PC-3 (cell line): ENCODE data around the gene ADARB2. TPM values are rescaled to one million over a fixed set of nuclear protein-coding genes. Genes with fewer than 3 reads are reported as not detected.

Experiments
- ATAC-seq: fragments of 200-7000 bp; cut with Tn5 transposase; 2 replicates; pipeline ENCODE4 v1.9.1; 2020; ENCODE audit warnings: mild to moderate bottlenecking, moderate library complexity
- BruUV-seq: library from RNA; stranded (reverse); fragments of 400-500 nt; replicated peaks from 2 replicates; lab custom pipeline; 2021; lab: Mats Ljungman, UMichigan
- CTCF ChIA-PET: fragments of 300-600 bp; sonication (Branson Sonifier 250); formaldehyde crosslinking; loops from one replicate; lab custom pipeline; 2022; ENCODE audit warnings: antibody characterized with exemption; lab: Charles Lee
- POLR2A ChIA-PET: fragments of 300-600 bp; sonication (Branson Sonifier 250); formaldehyde crosslinking; loops from one replicate; lab custom pipeline; 2022; ENCODE audit warnings: antibody characterized with exemption; ENCODE audit not compliant: unreplicated experiment; lab: Charles Lee
- DNase-seq: peaks from one replicate; pipeline ENCODE4 v3.0.0-alpha.2; 2015
- H2AFZ ChIP-seq: fragments of 300-600 bp; sonication (generic); 2 replicates; pipeline ENCODE4 v1.6.0; 2016; ENCODE audit warnings: antibody characterized with exemption, low read length
- H3F3A ChIP-seq: fragments of 300-600 bp; sonication (generic); one replicate; pipeline ENCODE4 v1.6.0; 2017; ENCODE audit warnings: antibody characterized with exemption, low read length, control low read depth, mild to moderate bottlenecking; ENCODE audit not compliant: unreplicated experiment
- H3K27ac ChIP-seq: fragments of 300-600 bp; sonication (generic); 2 replicates; pipeline ENCODE4 v1.5.1; 2016; ENCODE audit warnings: mild to moderate bottlenecking, low read length
- H3K27me3 ChIP-seq: fragments of 300-600 bp; sonication (generic); 2 replicates; pipeline ENCODE4 v1.6.1; 2016; ENCODE audit warnings: low read length, mixed read lengths
- H3K36me3 ChIP-seq: fragments of 300-600 bp; sonication (generic); 2 replicates; pipeline ENCODE4 v1.6.1; 2016; ENCODE audit warnings: low read depth, mixed run types, low read length, mixed read lengths
- H3K4me1 ChIP-seq: fragments of 300-600 bp; sonication (generic); 2 replicates; pipeline ENCODE4 v1.5.1; 2016; ENCODE audit warnings: low read length; ENCODE audit not compliant: insufficient read depth
- H3K4me2 ChIP-seq: fragments of 300-600 bp; sonication (generic); 2 replicates; pipeline ENCODE4 v1.6.0; 2016; ENCODE audit warnings: low read length
- H3K4me3 ChIP-seq: fragments of 300-600 bp; sonication (generic); 2 replicates; pipeline ENCODE4 v1.5.1; 2016; ENCODE audit warnings: mild to moderate bottlenecking, low read length, mixed read lengths
- H3K79me2 ChIP-seq: fragments of 300-600 bp; sonication (generic); 2 replicates; pipeline ENCODE4 v1.6.1; 2017; ENCODE audit warnings: low read length, mixed read lengths
- H3K9ac ChIP-seq: fragments of 300-600 bp; sonication (generic); 2 replicates; pipeline ENCODE4 v1.6.0; 2016; ENCODE audit warnings: mild to moderate bottlenecking, low read length
- H3K9me2 ChIP-seq: fragments of 300-600 bp; sonication (generic); replicated peaks from 2 replicates; pipeline ENCODE4 v1.6.1; 2016; ENCODE audit warnings: mixed run types, low read length, mixed read lengths
- H3K9me3 ChIP-seq: fragments of 300-600 bp; sonication (generic); 2 replicates; pipeline ENCODE4 v1.6.1; 2016; ENCODE audit warnings: low read length, mixed read lengths
- H4K20me1 ChIP-seq: fragments of 300-600 bp; sonication (generic); 2 replicates; pipeline ENCODE4 v1.6.1; 2016; ENCODE audit warnings: low read length, mixed read lengths
- CTCF ChIP-seq: fragments of 300-600 bp; sonication (generic); conservative IDR thresholded peaks from 2 replicates; pipeline ENCODE4 v1.5.1; 2017; ENCODE audit warnings: antibody characterized with exemption, low read depth, mild to moderate bottlenecking, low read length
- EZH2 ChIP-seq: fragments of 300-600 bp; sonication (generic); IDR thresholded peaks from one replicate; pipeline ENCODE4 v1.6.1; 2017; ENCODE audit warnings: antibody characterized with exemption, mild to moderate bottlenecking, low read length; ENCODE audit not compliant: unreplicated experiment
- EZH2phosphoT487 ChIP-seq: fragments of 300-600 bp; sonication (generic); IDR thresholded peaks from 2 replicates; pipeline ENCODE4 v1.6.1; 2018; ENCODE audit warnings: mild to moderate bottlenecking, antibody characterized with exemption, low read length, borderline replicate concordance
- intact Hi-C: fragments of 100-400 bp; cut with micrococcal nuclease; formaldehyde crosslinking; loops from 2 replicates; pipeline ENCODE4 v1.9.0; 2023
- total RNA-seq: library from RNA; depleted of rRNA; stranded (reverse); fragments of >200 nt; gene quantifications from 2 replicates; pipeline ENCODE4 v1.2.3, GENCODE V29; 2014

Gene ADARB2
- total RNA-seq, 1 experiment from 2014 or later = not detected

GRCh38 chr10:1242975-1243374 lies 494.4 kb downstream of the ADARB2 start:
- Histone ChIP-seq H3K4me2 (no peak overlapping the region), H3K4me1 (no peaks in the 10 kb centered on the region), H2AFZ (no peak overlapping the region), H3K9me2 (no peaks in the 10 kb centered on the region), H3K36me3 (no peaks in the 10 kb centered on the region), H3K4me3 (no peak overlapping the region), H3K79me2 (no peaks in the 10 kb centered on the region), H3F3A (no peaks in the 10 kb centered on the region), H4K20me1 (no peaks in the 10 kb centered on the region), H3K9ac (no peak overlapping the region), H3K27me3 (peaks cover 19% of the 10 kb centered on the region), H3K9me3 (no peaks in the 10 kb centered on the region), H3K27ac (no peak overlapping the region)
- ChIA-PET CTCF (no interaction called here), POLR2A (no interaction called here)
- ATAC-seq (no peak), DNase-seq (no peak)
- no TSS peak for BruUV-seq
- TF ChIP-seq EZH2 = no peak
- no peak for TF ChIP-seq CTCF
- TF ChIP-seq EZH2phosphoT487 = no peak
- intact Hi-C loops = no loop called here

- no peak overlapping the region for H3K4me2 ChIP-seq
- no TSS peak for BruUV-seq
- ATAC-seq (no peak), DNase-seq (no peak)
- no peak overlapping the region for H3K4me3 ChIP-seq
- no peaks in the 10 kb centered on the region for H3K9me3 ChIP-seq
- H3K9ac ChIP-seq = no peak overlapping the region
- no peak overlapping the region for H3K27ac ChIP-seq
- no peaks in the 10 kb centered on the region for H3F3A ChIP-seq
- TF ChIP-seq EZH2 (no peak), EZH2phosphoT487 (no peak)
- H3K27me3 ChIP-seq = peaks cover 15% of the 10 kb centered on the region
- CTCF ChIA-PET = no interaction called here
- H3K79me2 ChIP-seq = no peaks in the 10 kb centered on the region
- H3K4me1 ChIP-seq = no peaks in the 10 kb centered on the region
- H3K9me2 ChIP-seq = no peaks in the 10 kb centered on the region
- no peak overlapping the region for H2AFZ ChIP-seq
- H4K20me1 ChIP-seq = no peaks in the 10 kb centered on the region
- H3K36me3 ChIP-seq = no peaks in the 10 kb centered on the region
- POLR2A ChIA-PET = no interaction called here
- intact Hi-C loops = no loop called here
Measured at GRCh38 chr10:1241973-1242935, 495.1 kb downstream of the ADARB2 start.

GRCh38 chr10:1241322-1241890 lies 495.9 kb downstream of the ADARB2 start:
- BruUV-seq = no TSS peak
- no peak overlapping the region for H2AFZ ChIP-seq
- intact Hi-C loops = no loop called here

More at GRCh38 chr10:1241322-1241890, 495.9 kb downstream of the ADARB2 start:
- Histone ChIP-seq H3F3A (no peaks in the 10 kb centered on the region), H3K9me2 (no peaks in the 10 kb centered on the region), H3K4me1 (no peaks in the 10 kb centered on the region), H3K9ac (no peak overlapping the region), H3K4me3 (no peak overlapping the region), H3K27ac (no peak overlapping the region), H3K9me3 (no peaks in the 10 kb centered on the region), H3K4me2 (no peak overlapping the region), H4K20me1 (no peaks in the 10 kb centered on the region), H3K79me2 (no peaks in the 10 kb centered on the region), H3K36me3 (no peaks in the 10 kb centered on the region), H3K27me3 (peaks cover 15% of the 10 kb centered on the region)
- TF ChIP-seq CTCF (no peak), EZH2 (no peak), EZH2phosphoT487 (no peak)
- ChIA-PET CTCF (no interaction called here), POLR2A (no interaction called here)
- DNase-seq (no peak), ATAC-seq (no peak)
